Naive thymus-derived CD4-positive, alpha-beta T cell (primary cell): ENCODE results near the gene LIMS1. TPM values are rescaled to one million over a fixed set of nuclear protein-coding genes. Genes with fewer than 3 reads are reported as not detected.
"Not testable (repeated sequence)": the region's sequence is repeated elsewhere in the genome, so short reads cannot be mapped to it uniquely, and the experiment has no call there.

Experiments
- ATAC-seq: fragments of 150-1000 bp; cut with Tn5 transposase; 2 replicates; pipeline ENCODE4 v1.10.0; 2021; ENCODE audit warnings: mild to moderate bottlenecking, moderate library complexity
- CTCF ChIA-PET: fragments of 350-600 bp; sonication (Branson Sonifier 250); formaldehyde crosslinking; loops from one replicate; lab custom pipeline; 2021; ENCODE audit warnings: antibody characterized with exemption; lab: Charles Lee
- POLR2A ChIA-PET: fragments of 350-600 bp; sonication (Branson Sonifier 250); formaldehyde crosslinking; loops from one replicate; lab custom pipeline; 2021; ENCODE audit warnings: antibody characterized with exemption, inconsistent platforms; lab: Charles Lee
- DNase-seq, 9 donors: peaks; one replicate each; pipeline versions ENCODE4 v3.0.0 to v3.0.0-alpha.2; 2020 to 2022; ENCODE audit warnings: mixed read lengths in 1 of 9
- H3K27ac ChIP-seq: one replicate; pipeline ENCODE4 v1.7.0; 2013; ENCODE audit warnings: mild to moderate bottlenecking, low read depth, low read length, moderate library complexity
- H3K27me3 ChIP-seq, 2 donors: one replicate each; pipeline ENCODE4 v1.7.0; 2013; ENCODE audit warnings: low read length in 2 of 2, mild to moderate bottlenecking in 2 of 2, moderate library complexity in 2 of 2; ENCODE audit not compliant: control insufficient read depth in 2 of 2, insufficient read depth in 2 of 2
- H3K36me3 ChIP-seq, 3 experiments: 1 replicate in 2 of 3; 2 replicates in 1 of 3; pipeline ENCODE4 v1.7.0; 2013; ENCODE audit warnings: low read length in 3 of 3, mild to moderate bottlenecking in 3 of 3, moderate library complexity in 1 of 3; ENCODE audit not compliant: insufficient read depth in 3 of 3, control insufficient read depth in 2 of 3
- H3K4me1 ChIP-seq, 2 donors: one replicate each; pipeline ENCODE4 v1.7.0; 2013; ENCODE audit warnings: low read length in 2 of 2, mild to moderate bottlenecking in 2 of 2, moderate library complexity in 1 of 2; ENCODE audit not compliant: control insufficient read depth in 2 of 2, insufficient read depth in 2 of 2
- H3K4me3 ChIP-seq: 2 replicates; pipeline ENCODE4 v1.7.0; 2013; ENCODE audit warnings: mild to moderate bottlenecking, low read length
- H3K9me3 ChIP-seq, 3 experiments: 1 replicate in 2 of 3; 2 replicates in 1 of 3; pipeline ENCODE4 v1.7.0; 2013; ENCODE audit warnings: low read length in 3 of 3; ENCODE audit not compliant: control insufficient read depth in 2 of 3
- H3K27ac Mint-ChIP-seq, 9 donors: one replicate each; pipeline ENCODE4 v1.8.0; 2020 to 2022; ENCODE audit warnings: mixed read lengths in 9 of 9, mild to moderate bottlenecking in 8 of 9, moderate library complexity in 5 of 9, inconsistent platforms in 2 of 9
- H3K27me3 Mint-ChIP-seq, 5 donors: one replicate each; pipeline ENCODE4 v1.8.0; 2021 to 2022; ENCODE audit warnings: mixed read lengths in 5 of 5, mild to moderate bottlenecking in 1 of 5
- H3K36me3 Mint-ChIP-seq, 5 donors: one replicate each; pipeline ENCODE4 v1.8.0; 2020 to 2022; ENCODE audit warnings: mixed read lengths in 5 of 5, mild to moderate bottlenecking in 3 of 5, inconsistent platforms in 1 of 5
- H3K4me1 Mint-ChIP-seq, 7 donors: one replicate each; pipeline ENCODE4 v1.8.0; 2020 to 2022; ENCODE audit warnings: mixed read lengths in 7 of 7, mild to moderate bottlenecking in 3 of 7, inconsistent platforms in 1 of 7
- H3K4me3 Mint-ChIP-seq, 10 donors: one replicate each; pipeline ENCODE4 v1.8.0; 2020 to 2022; ENCODE audit warnings: mild to moderate bottlenecking in 10 of 10, mixed read lengths in 10 of 10, moderate library complexity in 6 of 10, inconsistent platforms in 2 of 10
- H3K9me3 Mint-ChIP-seq, 11 donors: one replicate each; pipeline ENCODE4 v1.8.0; 2020 to 2022; ENCODE audit warnings: mixed read lengths in 11 of 11, mild to moderate bottlenecking in 4 of 11, inconsistent platforms in 1 of 11, moderate library complexity in 1 of 11
- intact Hi-C, 2 donors: fragments of 100-400 bp; cut with micrococcal nuclease; formaldehyde crosslinking; loops; one replicate each; pipeline ENCODE4 v1.15.1; 2023
- polyA plus RNA-seq, 2 donors: library from polyadenylated mRNA; unstranded; fragments of 300-500 nt; fragmentation: Illumina TruSeq; gene quantifications; one replicate each; pipeline ENCODE4 v1.2.3, GENCODE V29; 2021
- total RNA-seq, 6 experiments: library from RNA in 5 of 6; stranded (reverse) in 5 of 6; gene quantifications; 1 replicate in 5 of 6; 2 replicates in 1 of 6; pipeline ENCODE4 v1.2.3 and lab custom pipeline; 2021 to 2026

The LIMS1 gene
- total and polyA plus RNA-seq, 7 experiments from 2014 or later = 25.3 to 75.3 (median 53.5) TPM

- intact Hi-C loops, H3K36me3 ChIP-seq, H3K4me1 Mint-ChIP-seq, H3K4me3 ChIP-seq, H3K9me3 Mint-ChIP-seq, H3K27me3 Mint-ChIP-seq, H3K27ac Mint-ChIP-seq, DNase-seq, H3K4me3 Mint-ChIP-seq, H3K4me1 ChIP-seq, POLR2A ChIA-PET, ATAC-seq, CTCF ChIA-PET, H3K9me3 ChIP-seq, H3K27me3 ChIP-seq, H3K27ac ChIP-seq: not testable (repeated sequence)
- H3K36me3 Mint-ChIP-seq = peaks cover 6 to 39% (median 32%) of the 10 kb centered on the region in 5 donors
Measured at GRCh38 chr2:108507620-108508019, 26.6 kb upstream of the LIMS1 start.

DNA sequence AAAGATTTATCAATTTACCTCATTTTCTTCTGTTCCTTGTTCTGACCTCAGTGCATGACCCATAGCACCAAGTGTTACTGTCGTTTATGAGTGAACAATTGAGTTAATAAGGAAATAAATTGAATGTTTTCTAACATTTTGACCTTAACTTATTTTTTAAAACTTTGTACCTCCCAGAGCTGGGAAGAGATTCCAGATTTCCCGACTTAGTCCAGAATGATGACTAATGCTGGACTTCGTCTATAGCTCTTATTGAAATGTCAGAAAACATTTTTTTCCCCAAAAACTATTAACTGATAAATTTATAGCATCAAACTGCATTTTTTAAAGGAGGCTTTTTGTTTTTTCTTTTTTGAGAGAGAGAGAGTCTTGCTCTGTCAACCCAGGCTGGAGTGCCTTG, 21.8 kb upstream of the LIMS1 start:
- H3K36me3 ChIP-seq, H3K4me3 Mint-ChIP-seq, ATAC-seq, H3K4me3 ChIP-seq, H3K4me1 Mint-ChIP-seq, intact Hi-C loops, H3K27ac Mint-ChIP-seq, H3K9me3 ChIP-seq, H3K27me3 Mint-ChIP-seq, DNase-seq, H3K4me1 ChIP-seq, H3K9me3 Mint-ChIP-seq, H3K27me3 ChIP-seq, POLR2A ChIA-PET, H3K27ac ChIP-seq: not testable (repeated sequence)
- CTCF ChIA-PET = interaction anchor here (0.6 kb wide), 1 partner anchor 45 kb away, joined by 3 read pairs; no protein-coding TSS in a partner anchor
- peaks cover 0 to 11% (median 10%) of the 10 kb centered on the region in 5 donors for H3K36me3 Mint-ChIP-seq

DNA sequence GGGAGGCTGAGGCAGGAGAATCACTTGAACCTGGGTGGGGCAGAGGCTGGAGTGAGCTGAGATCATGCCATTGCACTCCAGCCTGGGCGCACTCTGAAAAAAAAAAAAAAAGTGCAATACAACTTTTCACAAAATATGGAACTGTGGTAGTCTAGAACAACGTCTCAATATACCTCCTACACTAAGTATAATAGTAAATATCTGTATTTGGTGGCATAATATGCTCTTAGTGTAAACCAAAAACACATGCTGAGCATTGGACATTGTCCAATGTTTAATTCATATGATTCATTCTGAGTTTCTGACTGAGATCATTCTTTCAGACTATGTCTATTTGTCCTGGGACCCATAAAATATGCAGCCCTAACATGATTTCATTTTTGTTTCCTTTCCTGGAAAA, 19.8 kb upstream of the LIMS1 start:
- DNase-seq, ATAC-seq, H3K27ac Mint-ChIP-seq, intact Hi-C loops, H3K27me3 ChIP-seq, H3K4me1 ChIP-seq, H3K36me3 ChIP-seq, H3K4me1 Mint-ChIP-seq, H3K9me3 ChIP-seq, CTCF ChIA-PET, POLR2A ChIA-PET, H3K4me3 ChIP-seq, H3K4me3 Mint-ChIP-seq, H3K27ac ChIP-seq, H3K27me3 Mint-ChIP-seq: not testable (repeated sequence)
- Mint-ChIP-seq H3K36me3 (peaks cover 0 to 21% (median 13%) of the 10 kb centered on the region in 5 donors), H3K9me3 (peaks cover 3 to 21% (median 13%) of the 10 kb centered on the region in 11 donors)

GRCh38 chr2:108524688-108525087, 9.6 kb upstream of the LIMS1 start:
- H3K27ac Mint-ChIP-seq = peak overlapping the region in 1 of 9 donors; percentile 53
- POLR2A ChIA-PET, H3K4me1 Mint-ChIP-seq, H3K36me3 ChIP-seq, H3K27me3 ChIP-seq, intact Hi-C loops, H3K4me3 ChIP-seq, ATAC-seq, H3K36me3 Mint-ChIP-seq, H3K9me3 Mint-ChIP-seq, CTCF ChIA-PET, H3K4me3 Mint-ChIP-seq, H3K27ac ChIP-seq, H3K9me3 ChIP-seq, H3K4me1 ChIP-seq, DNase-seq, H3K27me3 Mint-ChIP-seq: not testable (repeated sequence)

GRCh38 chr2:108525258-108525657, 9.0 kb upstream of the LIMS1 start:
- POLR2A ChIA-PET, H3K27me3 ChIP-seq, H3K9me3 ChIP-seq, H3K9me3 Mint-ChIP-seq, H3K36me3 Mint-ChIP-seq, DNase-seq, H3K4me1 Mint-ChIP-seq, H3K27ac Mint-ChIP-seq, H3K36me3 ChIP-seq, H3K27ac ChIP-seq, intact Hi-C loops, H3K4me3 Mint-ChIP-seq, H3K27me3 Mint-ChIP-seq, CTCF ChIA-PET, ATAC-seq, H3K4me1 ChIP-seq, H3K4me3 ChIP-seq: not testable (repeated sequence)

DNA sequence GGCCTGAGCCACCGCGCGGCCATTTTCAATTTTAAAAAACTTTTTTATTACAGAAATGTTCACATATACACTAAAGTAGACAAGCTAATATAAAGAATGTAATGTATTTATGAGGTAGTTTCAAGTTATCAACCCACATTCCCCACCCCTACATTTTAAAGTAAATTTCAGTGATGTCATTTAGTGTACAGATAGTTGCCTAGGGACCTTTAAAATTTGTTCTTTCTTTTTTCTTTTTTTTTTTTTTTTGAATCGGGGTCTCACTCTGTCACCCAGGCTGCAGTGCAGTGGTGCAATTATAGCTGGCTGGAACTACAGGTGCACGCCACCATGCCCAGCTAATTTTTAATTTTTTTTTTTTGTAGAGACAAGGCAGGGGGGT, 2.6 kb upstream of the LIMS1 start:
- H3K4me1 ChIP-seq = peaks cover 3 to 9% of the 10 kb centered on the region in 2 donors
- H3K27me3 ChIP-seq = no peaks in the 10 kb centered on the region
- Mint-ChIP-seq H3K27ac (peak overlapping the region in 1 of 9 donors; percentile 86), H3K27me3 (no peaks in the 10 kb centered on the region), H3K4me1 (peaks cover 12 to 41% (median 28%) of the 10 kb centered on the region in 7 donors), H3K9me3 (no peaks in the 10 kb centered on the region), H3K4me3 (peak overlapping the region in 2 of 10 donors; percentile 20 to 84), H3K36me3 (peaks cover 0 to 1% (median 0%) of the 10 kb centered on the region in 5 donors)
- H3K36me3 ChIP-seq = peaks cover 0 to 4% (median 0%) of the 10 kb centered on the region in 3 experiments
- ATAC-seq (no peak), DNase-seq (no peak)
- no peaks in the 10 kb centered on the region for H3K9me3 ChIP-seq
- no peak overlapping the region for H3K27ac ChIP-seq
- CTCF ChIA-PET = interaction anchor here (0.5 to 0.6 kb wide), 2 partner anchors 45 to 88 kb away, joined by 3 read pairs; no protein-coding TSS in a partner anchor
- intact Hi-C loops = loop anchor here (5.0 to 10.0 kb wide), 3 partner anchors 256 to 1083 kb away; partner anchors contain the start of genes CCDC138 (in 1 of the 2), SEPTIN10 (in 1 of the 2) and SOWAHC (in 1 of the 2)
- no peak overlapping the region for H3K4me3 ChIP-seq
- POLR2A ChIA-PET = interaction anchor here (0.6 kb wide), 1 partner anchor 109 kb away, joined by 3 read pairs; no protein-coding TSS in a partner anchor
